Tibial artery (tissue), 4 donors: Measurements from ENCODE around the gene CD151.

ENCODE experiments used
- DNase-seq, 2 donors: peaks; one replicate each; pipeline ENCODE4 v3.0.0-alpha.2; 2019
- H3K27ac ChIP-seq, 2 donors: fragments of 200-600 bp; sonication (generic) in 1 of 2; 1 replicate in 1 of 2; 2 replicates in 1 of 2; pipeline ENCODE4 v1.5.1; 2018 to 2019; ENCODE audit warnings: mild to moderate bottlenecking in 1 of 2
- H3K27me3 ChIP-seq, 2 donors: fragments of 200-600 bp; sonication (generic) in 1 of 2; one replicate each; pipeline versions ENCODE4 v1.5.1 to v1.6.0; 2016 to 2019
- H3K36me3 ChIP-seq, 3 donors: fragments of 200-600 bp; sonication (generic) in 2 of 3; one replicate each; pipeline ENCODE4 v1.5.1; 2016 to 2019; ENCODE audit warnings: mild to moderate bottlenecking in 2 of 3
- H3K4me1 ChIP-seq, 4 donors: fragments of 200-600 bp; sonication (generic) in 2 of 4; 1 replicate in 3 of 4; 2 replicates in 1 of 4; pipeline ENCODE4 v1.5.1; 2016 to 2019
- H3K4me3 ChIP-seq, 2 donors: fragments of 200-600 bp; sonication (generic) in 1 of 2; 1 replicate in 1 of 2; 2 replicates in 1 of 2; pipeline ENCODE4 v1.5.1; 2018 to 2019; ENCODE audit warnings: mild to moderate bottlenecking in 2 of 2
- H3K9me3 ChIP-seq, 3 donors: fragments of 200-600 bp; sonication (generic) in 1 of 3; one replicate each; pipeline ENCODE4 v1.5.1; 2016 to 2019
- intact Hi-C: fragments of 100-400 bp; cut with DNase I; formaldehyde crosslinking; loops from one replicate; pipeline ENCODE4 v1.15.0; 2023; ENCODE audit warnings: low total_unique reads
- TF ChIP-seq, protein P1 (sequence below), 2 experiments: fragments of 200-600 bp in 1 of 2; fragments of 450-650 bp in 1 of 2; IDR thresholded peaks; one replicate each; pipeline ENCODE4 v1.5.1; 2017 to 2019; ENCODE audit warnings: antibody characterized with exemption in 2 of 2, mild to moderate bottlenecking in 1 of 2, moderate library complexity in 1 of 2

Gene CD151

DNA sequence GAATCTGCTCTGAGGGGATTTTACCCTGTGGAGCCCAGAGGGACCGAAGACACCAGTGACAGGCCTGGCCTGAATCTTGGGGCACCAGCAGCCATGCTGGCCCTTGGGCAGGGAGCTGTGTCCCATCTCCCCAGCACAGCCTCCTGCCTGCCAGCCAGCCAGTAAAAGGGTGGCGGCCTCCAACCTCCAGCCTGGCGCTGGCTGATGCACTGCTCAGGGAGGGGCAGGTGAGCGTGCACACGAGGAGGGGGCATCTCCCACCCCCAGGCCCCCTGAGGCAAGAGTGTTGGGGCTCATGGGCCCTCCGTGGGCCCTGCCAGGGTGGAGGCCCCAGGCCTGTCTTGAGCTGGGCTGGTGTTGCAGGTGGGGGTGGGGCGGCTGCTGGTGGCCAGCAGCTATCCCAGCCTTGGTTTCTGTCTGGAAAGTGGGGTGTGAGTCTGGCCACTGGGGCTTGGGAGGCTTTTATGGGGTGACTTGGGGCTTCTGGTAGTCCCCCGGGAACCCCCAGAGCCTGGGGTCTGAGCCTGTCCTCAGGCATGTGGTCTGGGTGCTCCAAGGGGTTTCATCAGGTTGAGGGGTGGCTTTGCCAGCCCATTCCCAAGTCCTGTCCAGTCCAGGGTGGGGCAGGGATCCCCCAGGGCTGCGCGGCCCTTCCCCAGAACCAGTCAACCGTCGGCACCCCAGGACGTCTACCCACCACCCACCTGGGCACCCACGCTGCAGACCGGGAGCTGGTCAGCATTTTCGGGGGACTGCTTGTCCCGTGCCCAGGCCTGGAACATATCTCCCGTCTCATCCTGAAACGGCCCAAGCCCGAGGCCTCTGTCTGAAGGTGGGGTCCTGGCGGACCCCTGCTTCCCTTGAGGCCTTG is 27.7 kb downstream of the CD151 start:
- Histone ChIP-seq H3K4me1 (peaks cover 0 to 37% (median 10%) of the 10 kb centered on the region in 4 donors), H3K36me3 (peaks cover 0 to 39% (median 24%) of the 10 kb centered on the region in 3 donors), H3K9me3 (no peaks in the 10 kb centered on the region), H3K4me3 (no peak overlapping the region), H3K27ac (peak overlapping the region in 1 of 2 donors; percentile 9), H3K27me3 (no peaks in the 10 kb centered on the region)
- no peak for DNase-seq
- intact Hi-C loops: no loop called here
- TF ChIP-seq, protein P1, sequence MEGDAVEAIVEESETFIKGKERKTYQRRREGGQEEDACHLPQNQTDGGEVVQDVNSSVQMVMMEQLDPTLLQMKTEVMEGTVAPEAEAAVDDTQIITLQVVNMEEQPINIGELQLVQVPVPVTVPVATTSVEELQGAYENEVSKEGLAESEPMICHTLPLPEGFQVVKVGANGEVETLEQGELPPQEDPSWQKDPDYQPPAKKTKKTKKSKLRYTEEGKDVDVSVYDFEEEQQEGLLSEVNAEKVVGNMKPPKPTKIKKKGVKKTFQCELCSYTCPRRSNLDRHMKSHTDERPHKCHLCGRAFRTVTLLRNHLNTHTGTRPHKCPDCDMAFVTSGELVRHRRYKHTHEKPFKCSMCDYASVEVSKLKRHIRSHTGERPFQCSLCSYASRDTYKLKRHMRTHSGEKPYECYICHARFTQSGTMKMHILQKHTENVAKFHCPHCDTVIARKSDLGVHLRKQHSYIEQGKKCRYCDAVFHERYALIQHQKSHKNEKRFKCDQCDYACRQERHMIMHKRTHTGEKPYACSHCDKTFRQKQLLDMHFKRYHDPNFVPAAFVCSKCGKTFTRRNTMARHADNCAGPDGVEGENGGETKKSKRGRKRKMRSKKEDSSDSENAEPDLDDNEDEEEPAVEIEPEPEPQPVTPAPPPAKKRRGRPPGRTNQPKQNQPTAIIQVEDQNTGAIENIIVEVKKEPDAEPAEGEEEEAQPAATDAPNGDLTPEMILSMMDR (IDR thresholded peaks at IDR 0.05): no peak

DNA sequence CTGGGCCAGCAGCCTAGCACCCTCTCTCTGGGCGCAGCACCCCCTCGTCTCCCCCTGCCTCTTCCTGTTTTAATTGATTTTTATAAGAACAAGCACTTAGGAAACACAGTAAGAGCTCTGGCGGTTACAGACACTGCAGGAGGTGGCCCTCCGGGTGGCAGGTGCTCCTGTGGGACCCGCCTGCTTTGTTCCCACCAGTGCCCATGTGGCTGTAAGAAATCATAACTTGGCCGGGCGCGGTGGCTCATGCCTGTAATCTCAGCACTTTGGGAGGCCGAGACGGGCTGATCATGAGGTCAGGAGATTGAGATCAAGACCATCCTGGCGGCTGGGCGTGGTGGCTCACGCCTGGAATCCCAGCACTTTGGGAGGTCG is 28.3 kb downstream of the CD151 start:
- intact Hi-C loops: no loop called here
- no peak overlapping the region for H3K4me3 ChIP-seq
- no peak for DNase-seq
- peaks cover 0 to 34% (median 10%) of the 10 kb centered on the region in 4 donors for H3K4me1 ChIP-seq
- H3K9me3 ChIP-seq: no peaks in the 10 kb centered on the region
- peaks cover 0 to 39% (median 30%) of the 10 kb centered on the region in 3 donors for H3K36me3 ChIP-seq
- H3K27me3 ChIP-seq: no peaks in the 10 kb centered on the region
- TF ChIP-seq, protein P1 (IDR thresholded peaks at IDR 0.05): no peak
- no peak overlapping the region for H3K27ac ChIP-seq

DNA sequence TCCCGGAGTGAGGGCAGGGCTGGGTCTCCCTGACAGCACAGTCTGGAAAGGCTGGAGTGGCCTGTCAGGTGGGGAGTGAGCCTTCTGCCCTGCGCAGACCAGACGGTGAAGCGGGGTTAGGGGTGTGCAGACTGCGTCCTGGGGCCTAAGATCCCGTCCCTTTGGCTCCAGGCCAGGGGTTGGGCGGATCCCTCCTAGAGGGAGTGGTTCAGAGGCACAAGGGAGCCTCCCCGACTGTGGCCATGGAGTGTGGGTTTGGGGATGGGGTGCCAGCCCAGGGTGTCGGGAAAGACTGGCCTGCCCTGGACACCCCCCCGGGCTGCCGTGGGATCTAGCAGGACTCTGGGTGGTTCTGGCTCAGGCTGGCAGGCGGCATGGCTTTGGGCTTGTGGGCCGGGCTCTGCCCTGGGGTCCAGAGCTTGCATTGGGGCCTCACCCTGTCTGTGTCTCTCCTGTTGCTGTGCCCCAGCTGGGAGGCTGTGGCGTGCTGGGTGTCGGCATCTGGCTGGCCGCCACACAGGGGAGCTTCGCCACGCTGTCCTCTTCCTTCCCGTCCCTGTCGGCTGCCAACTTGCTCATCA is 29.4 kb downstream of the CD151 start:
- H3K9me3 ChIP-seq: no peaks in the 10 kb centered on the region
- no peak for DNase-seq
- H3K36me3 ChIP-seq: peaks cover 0 to 48% (median 40%) of the 10 kb centered on the region in 3 donors
- no peak overlapping the region for H3K27ac ChIP-seq
- no peak overlapping the region for H3K4me3 ChIP-seq
- no peaks in the 10 kb centered on the region for H3K27me3 ChIP-seq
- intact Hi-C loops: no loop called here
- TF ChIP-seq, protein P1 (IDR thresholded peaks at IDR 0.05): no peak
- H3K4me1 ChIP-seq: peaks cover 0 to 32% (median 10%) of the 10 kb centered on the region in 4 donors

DNA sequence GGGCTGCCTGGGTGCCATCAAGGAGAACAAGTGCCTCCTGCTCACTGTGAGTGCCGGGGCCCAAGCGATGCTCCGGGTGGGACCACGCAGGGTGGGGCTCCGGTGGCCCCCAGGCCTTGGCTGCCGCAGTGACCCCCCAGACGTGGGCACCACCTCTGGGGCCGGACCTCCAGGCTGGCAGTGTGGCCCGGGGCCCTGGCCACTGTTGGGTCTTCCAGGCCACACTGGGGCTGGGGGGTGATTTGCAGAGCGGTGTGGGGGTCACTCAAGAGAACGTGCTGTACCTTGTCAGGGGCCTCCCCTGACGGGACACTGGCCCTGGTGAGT is 29.9 kb downstream of the CD151 start:
- intact Hi-C loops: no loop called here
- TF ChIP-seq, protein P1 (IDR thresholded peaks at IDR 0.05): no peak
- no peaks in the 10 kb centered on the region for H3K27me3 ChIP-seq
- H3K36me3 ChIP-seq: peaks cover 0 to 53% (median 40%) of the 10 kb centered on the region in 3 donors
- H3K4me3 ChIP-seq: no peak overlapping the region
- H3K9me3 ChIP-seq: no peaks in the 10 kb centered on the region
- H3K4me1 ChIP-seq: peaks cover 0 to 32% (median 10%) of the 10 kb centered on the region in 4 donors
- no peak overlapping the region for H3K27ac ChIP-seq
- no peak for DNase-seq

DNA sequence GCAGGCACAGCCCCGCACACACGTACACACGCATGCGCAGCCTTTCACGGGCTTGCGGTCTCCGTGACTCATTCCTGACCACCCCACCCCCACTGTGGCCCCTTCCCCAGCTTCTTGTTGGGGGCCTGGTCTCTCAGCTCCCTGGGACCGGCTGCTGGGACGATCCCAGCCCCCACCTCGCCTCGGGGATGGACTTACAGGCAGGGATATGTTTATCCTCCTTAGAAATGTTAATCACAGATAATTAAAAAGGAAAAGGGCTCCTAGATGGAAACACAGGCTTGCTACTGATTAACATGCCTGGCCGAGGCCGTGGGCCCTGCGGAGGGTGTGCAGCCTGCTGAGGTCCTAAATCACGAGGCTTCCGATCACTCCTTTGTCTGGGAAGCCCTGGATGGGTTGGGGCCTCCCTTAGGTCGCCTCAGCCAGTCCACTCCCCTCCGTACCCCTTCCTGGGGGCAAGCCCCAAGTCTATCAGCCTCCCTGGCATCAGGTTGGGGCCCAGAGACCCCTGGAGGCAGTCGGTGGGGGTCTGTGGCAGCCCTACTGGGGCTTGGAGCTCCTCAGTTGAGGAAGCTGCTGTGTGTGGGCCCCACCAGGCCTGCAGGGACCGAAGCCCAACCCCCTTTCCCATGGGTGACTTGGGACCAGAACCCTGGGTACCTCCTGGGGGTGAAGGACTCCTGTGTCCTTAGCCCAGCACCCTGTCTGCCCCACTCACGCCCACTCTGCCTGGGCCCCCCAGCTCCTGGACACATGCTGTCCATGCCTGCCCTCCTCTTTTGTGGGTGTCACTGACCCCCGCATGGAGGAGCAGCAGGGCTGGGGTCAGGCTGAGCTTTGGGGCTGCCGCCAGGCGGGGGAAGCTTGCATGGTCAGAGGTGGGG is 30.5 kb downstream of the CD151 start:
- no peaks in the 10 kb centered on the region for H3K27me3 ChIP-seq
- peaks cover 0 to 32% (median 10%) of the 10 kb centered on the region in 4 donors for H3K4me1 ChIP-seq
- no peaks in the 10 kb centered on the region for H3K9me3 ChIP-seq
- H3K27ac ChIP-seq: no peak overlapping the region
- no peak for DNase-seq
- H3K4me3 ChIP-seq: no peak overlapping the region
- H3K36me3 ChIP-seq: peaks cover 0 to 59% (median 40%) of the 10 kb centered on the region in 3 donors
- TF ChIP-seq, protein P1 (IDR thresholded peaks at IDR 0.05): no peak
- intact Hi-C loops: no loop called here
